Astrocyte of the cerebellum (primary cell): ENCODE results near the gene PPFIA4.

ENCODE experiments used
- DNase-seq: peaks from one replicate; pipeline ENCODE4 v3.0.0-alpha.2; 2011; ENCODE audit warnings: low read depth
- H3K4me3 ChIP-seq: 2 replicates; pipeline ENCODE4 v1.5.1; 2011; ENCODE audit warnings: mild to moderate bottlenecking, low read depth, low read length, moderate library complexity
- in situ Hi-C: cut with HindIII; loops from 2 replicates; pipeline ENCODE4 v1.10.0; 2017; ENCODE audit warnings: low sequenced_read_pairs
- TF ChIP-seq, protein P1 (sequence below): IDR thresholded peaks from 2 replicates; pipeline ENCODE4 v1.5.1; 2012; ENCODE audit warnings: low read length, low read depth, moderate library complexity, mild to moderate bottlenecking; ENCODE audit errors: missing control alignments

Gene PPFIA4

DNA sequence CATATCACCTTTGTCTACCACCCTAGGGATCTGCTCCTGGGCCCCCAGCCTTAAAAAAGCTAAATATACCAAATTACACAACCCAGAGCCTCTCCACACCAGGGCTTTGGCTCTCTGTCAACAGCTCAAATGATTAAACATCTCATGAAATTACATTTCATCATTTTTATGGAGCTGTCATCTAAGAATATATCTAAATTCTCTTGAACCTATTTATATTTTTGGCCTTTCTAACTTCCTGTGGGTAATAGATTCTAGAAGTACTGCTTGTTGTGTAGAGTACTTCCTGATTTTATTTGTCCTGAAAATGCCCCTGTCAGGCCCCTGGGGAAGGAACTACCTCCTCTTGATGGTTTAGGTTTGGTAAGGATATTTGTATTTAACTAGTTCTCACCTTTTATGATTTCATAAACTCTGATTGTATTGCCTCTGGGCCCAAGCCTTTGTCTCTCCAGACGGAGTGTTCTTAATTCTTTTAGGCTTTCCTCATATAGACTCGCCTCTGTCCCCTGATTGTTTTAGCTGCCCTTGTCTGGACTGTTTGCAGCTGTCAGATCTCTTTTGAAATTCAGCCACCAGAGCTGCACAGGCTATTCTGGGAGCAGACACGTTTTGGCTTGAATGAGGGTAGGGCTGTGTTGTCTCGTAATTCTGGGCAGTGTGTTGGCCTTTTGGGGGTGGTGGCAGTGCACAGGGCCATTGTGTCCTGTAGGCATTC lies 42.9 kb downstream of the PPFIA4 start:
- in situ Hi-C loops, result no loop called here
- no peak overlapping the region for H3K4me3 ChIP-seq
- DNase-seq, result no peak
- TF ChIP-seq, protein P1, sequence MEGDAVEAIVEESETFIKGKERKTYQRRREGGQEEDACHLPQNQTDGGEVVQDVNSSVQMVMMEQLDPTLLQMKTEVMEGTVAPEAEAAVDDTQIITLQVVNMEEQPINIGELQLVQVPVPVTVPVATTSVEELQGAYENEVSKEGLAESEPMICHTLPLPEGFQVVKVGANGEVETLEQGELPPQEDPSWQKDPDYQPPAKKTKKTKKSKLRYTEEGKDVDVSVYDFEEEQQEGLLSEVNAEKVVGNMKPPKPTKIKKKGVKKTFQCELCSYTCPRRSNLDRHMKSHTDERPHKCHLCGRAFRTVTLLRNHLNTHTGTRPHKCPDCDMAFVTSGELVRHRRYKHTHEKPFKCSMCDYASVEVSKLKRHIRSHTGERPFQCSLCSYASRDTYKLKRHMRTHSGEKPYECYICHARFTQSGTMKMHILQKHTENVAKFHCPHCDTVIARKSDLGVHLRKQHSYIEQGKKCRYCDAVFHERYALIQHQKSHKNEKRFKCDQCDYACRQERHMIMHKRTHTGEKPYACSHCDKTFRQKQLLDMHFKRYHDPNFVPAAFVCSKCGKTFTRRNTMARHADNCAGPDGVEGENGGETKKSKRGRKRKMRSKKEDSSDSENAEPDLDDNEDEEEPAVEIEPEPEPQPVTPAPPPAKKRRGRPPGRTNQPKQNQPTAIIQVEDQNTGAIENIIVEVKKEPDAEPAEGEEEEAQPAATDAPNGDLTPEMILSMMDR, result no peak

DNA sequence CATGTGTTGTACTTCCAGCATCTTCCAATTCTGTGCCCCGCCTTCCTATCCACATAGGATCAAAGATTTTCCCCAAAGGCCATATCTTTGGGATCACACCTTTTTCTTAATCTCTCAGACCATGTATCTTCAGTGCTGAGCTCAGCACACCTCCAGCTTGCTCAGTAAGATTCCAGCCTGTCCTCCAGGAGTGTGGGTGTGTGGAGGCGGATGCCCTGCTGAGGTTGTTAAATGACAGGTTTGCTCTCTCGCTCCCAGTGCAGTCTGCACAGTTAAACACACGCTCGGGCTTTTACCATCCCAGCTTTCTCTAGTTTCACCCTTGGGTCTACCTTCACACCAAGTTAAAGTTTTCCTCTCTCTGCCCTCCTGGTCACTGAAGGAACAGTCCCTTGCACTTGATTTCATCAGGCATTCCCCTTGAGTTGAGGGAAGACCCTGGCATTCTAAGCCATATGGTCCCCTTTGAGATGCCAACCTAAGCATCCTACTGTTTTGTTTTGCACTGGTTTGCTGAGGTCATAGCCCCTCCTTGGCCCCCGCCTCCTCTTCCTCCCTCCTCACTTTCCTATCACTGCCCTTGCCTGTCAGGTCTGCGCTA lies 45.8 kb downstream of the PPFIA4 start:
- in situ Hi-C loops, result no loop called here
- H3K4me3 ChIP-seq, result no peak overlapping the region
- TF ChIP-seq, protein P1, result no peak
- no peak for DNase-seq

- TF ChIP-seq, protein P1, result no peak
- in situ Hi-C loops, result no loop called here
- DNase-seq, result no peak
- no peak overlapping the region for H3K4me3 ChIP-seq
These were observed 46.6 kb downstream of the PPFIA4 start for GRCh38 chr1:203072911-203073310.

DNA sequence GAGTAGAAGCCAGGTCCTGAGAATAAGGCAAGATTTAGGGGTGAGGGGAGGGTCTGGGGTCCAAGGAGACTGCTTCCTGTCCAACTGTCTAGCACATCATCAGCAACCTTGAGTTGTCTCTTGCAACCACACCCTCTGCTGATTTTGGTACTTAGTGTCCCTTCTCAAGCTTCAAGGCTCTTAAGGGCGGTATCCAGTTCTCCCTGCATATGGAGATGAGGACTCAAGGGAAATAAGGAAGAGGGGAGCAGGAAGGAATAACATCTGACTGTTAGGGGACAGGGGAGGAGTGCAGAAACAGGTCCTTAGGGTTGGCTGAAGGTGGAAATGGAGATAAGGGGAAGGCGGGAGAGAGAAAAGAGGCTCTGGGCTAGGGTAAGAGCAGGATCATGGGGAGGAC lies 47.2 kb downstream of the PPFIA4 start:
- in situ Hi-C loops, result no loop called here
- TF ChIP-seq, protein P1, result no peak
- DNase-seq, result no peak

GRCh38 chr1:203074610-203075009 lies 48.3 kb downstream of the PPFIA4 start:
- in situ Hi-C loops, result no loop called here
- DNase-seq, result no peak
- TF ChIP-seq, protein P1, result no peak
- no peak overlapping the region for H3K4me3 ChIP-seq

More for the DNA sequence above, 47.2 kb downstream of the PPFIA4 start:
- no peak overlapping the region for H3K4me3 ChIP-seq

- no peak for DNase-seq
- no peak overlapping the region for H3K4me3 ChIP-seq
- TF ChIP-seq, protein P1, result no peak
- in situ Hi-C loops, result no loop called here
These were observed 49.1 kb downstream of the PPFIA4 start for GRCh38 chr1:203075236-203076030.
